ENCODE results near the gene HSDL1. TPM values are rescaled to one million over a fixed set of nuclear protein-coding genes. Genes with fewer than 3 reads are reported as not detected.
"Not testable (repeated sequence)": the region's sequence is repeated elsewhere in the genome, so short reads cannot be mapped to it uniquely, and the experiment has no call there.

HSDL1 gene
- total and polyA plus RNA-seq, 8 donors, result 26.0 to 45.9 (median 41.3) TPM

- no peaks in the 10 kb centered on the region for H3K27me3 ChIP-seq
- ATAC-seq (peak; percentile 98), DNase-seq (peak; percentile 98 to 100 (median 98))
- peak within 1 kb of the TSS; percentile 90 to 92 for H3K27ac ChIP-seq
- H3K9me3 ChIP-seq, result no peaks in the 10 kb centered on the region
- H3K36me3 ChIP-seq, result no peaks in the 10 kb centered on the region
- TF ChIP-seq, protein P1, sequence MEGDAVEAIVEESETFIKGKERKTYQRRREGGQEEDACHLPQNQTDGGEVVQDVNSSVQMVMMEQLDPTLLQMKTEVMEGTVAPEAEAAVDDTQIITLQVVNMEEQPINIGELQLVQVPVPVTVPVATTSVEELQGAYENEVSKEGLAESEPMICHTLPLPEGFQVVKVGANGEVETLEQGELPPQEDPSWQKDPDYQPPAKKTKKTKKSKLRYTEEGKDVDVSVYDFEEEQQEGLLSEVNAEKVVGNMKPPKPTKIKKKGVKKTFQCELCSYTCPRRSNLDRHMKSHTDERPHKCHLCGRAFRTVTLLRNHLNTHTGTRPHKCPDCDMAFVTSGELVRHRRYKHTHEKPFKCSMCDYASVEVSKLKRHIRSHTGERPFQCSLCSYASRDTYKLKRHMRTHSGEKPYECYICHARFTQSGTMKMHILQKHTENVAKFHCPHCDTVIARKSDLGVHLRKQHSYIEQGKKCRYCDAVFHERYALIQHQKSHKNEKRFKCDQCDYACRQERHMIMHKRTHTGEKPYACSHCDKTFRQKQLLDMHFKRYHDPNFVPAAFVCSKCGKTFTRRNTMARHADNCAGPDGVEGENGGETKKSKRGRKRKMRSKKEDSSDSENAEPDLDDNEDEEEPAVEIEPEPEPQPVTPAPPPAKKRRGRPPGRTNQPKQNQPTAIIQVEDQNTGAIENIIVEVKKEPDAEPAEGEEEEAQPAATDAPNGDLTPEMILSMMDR (IDR thresholded peaks at IDR 0.05), result no peak
- H3K4me3 ChIP-seq, result peak within 1 kb of the TSS; percentile 91 to 99
- peaks cover 8 to 42% of the 10 kb centered on the region in 2 donors for H3K4me1 ChIP-seq
- intact Hi-C loops (cut with DNase I), result no loop called here
These were observed 28.1 kb downstream of the HSDL1 start, which contains the start of gene MBTPS1 for GRCh38 chr16:84116720-84117493. TSS of gene MBTPS1 (minus strand) at chr16:84116942. CDS start at chr16:84101783, 15,159 bp downstream.

DNA sequence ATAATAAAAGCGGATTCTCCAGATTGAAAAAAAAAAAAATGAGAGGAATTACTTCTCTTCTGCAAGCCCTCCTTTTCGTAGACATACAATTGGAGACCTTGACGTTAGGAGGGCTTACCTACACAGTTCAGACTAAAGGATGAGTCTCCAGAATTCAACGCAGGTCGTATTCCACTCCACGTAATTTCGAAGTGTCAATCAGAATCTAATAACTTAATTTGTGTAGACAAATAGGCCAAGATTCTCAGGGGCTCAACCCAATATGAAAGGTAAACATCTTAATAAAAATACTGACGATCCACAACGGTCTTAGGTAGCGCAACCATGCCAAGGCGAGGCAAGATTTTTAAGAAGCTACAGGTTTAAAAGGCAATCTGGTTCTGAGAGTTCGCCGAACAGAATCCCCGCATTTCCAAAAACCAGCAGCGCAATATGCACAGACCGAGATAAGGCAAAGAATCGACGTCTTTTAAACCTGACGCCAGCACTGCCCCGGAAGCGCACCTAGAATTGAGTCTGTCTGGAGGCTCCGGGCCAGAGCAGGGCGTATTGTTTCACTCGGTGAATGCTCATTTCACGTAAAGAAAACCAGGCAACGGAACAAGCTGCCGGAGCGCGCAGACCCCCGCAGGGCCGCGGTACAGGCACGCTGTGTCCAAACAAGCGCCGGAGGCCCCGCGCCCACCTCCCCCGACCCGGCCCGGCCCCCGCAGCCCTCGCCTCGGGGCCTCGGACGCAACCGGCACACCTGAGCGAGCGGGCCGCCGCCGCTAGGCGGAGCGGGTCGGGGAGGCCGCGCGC, 28.9 kb downstream of the HSDL1 start:
- peak overlapping the region; percentile 90 to 92 for H3K27ac ChIP-seq
- TF ChIP-seq, protein P1 (IDR thresholded peaks at IDR 0.05), result peak; percentile 24 to 37
- peak overlapping the region; percentile 91 to 99 for H3K4me3 ChIP-seq
- H3K4me1 ChIP-seq, result peaks cover 8 to 47% of the 10 kb centered on the region in 2 donors
- H3K9me3 ChIP-seq, result no peaks in the 10 kb centered on the region
- no peaks in the 10 kb centered on the region for H3K27me3 ChIP-seq
- intact Hi-C loops (cut with DNase I), result no loop called here
- no peaks in the 10 kb centered on the region for H3K36me3 ChIP-seq
- peak in 1 of 4 donors; percentile 46 for DNase-seq
- peak; percentile 27 for ATAC-seq

DNA sequence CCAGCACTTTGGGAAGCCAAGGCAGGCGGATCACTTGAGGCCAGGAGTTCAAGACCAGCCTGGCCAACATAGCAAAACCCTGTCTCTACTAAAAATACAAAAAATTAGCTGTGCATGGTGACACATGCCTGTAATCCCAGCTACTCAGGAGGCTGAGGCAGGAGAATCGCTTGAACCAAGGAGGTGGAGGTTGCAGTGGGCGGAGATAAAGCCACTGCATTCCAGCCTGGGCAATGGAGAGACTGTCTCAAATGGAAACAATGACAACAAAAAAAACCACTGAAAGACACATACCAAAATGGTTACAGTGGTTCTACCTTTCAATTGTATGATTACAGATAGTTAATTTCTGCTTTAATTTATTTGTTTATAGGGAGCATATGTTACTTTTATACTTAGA, 33.0 kb downstream of the HSDL1 start:
- intact Hi-C loops (cut with DNase I); H3K4me3 ChIP-seq; ATAC-seq; H3K27me3 ChIP-seq; H3K9me3 ChIP-seq; DNase-seq; H3K27ac ChIP-seq: not testable (repeated sequence)
- peaks cover 5 to 49% of the 10 kb centered on the region in 2 donors for H3K4me1 ChIP-seq
- peaks cover 0 to 19% of the 10 kb centered on the region in 2 donors for H3K36me3 ChIP-seq

DNA sequence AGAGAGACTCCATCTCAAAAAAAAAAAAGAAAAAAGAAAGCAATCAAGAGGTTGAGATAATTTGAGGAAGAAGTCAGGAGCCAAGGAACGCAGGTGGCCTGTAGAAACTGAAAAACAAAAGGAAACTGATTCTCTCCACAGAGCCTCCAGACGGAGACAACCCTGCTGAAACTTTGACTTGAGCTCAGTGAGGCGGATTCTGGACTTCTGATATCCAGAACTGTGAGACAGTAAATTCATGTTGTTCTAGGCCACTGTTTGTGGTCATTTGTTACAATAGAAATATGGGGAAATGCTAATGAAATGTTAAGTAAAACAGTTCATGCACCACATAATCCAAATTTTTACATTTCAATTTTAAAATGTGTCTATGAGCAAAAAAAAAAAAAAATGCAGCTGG, 33.5 kb downstream of the HSDL1 start:
- H3K27ac ChIP-seq, result no peak overlapping the region
- ATAC-seq (no peak), DNase-seq (no peak)
- H3K9me3 ChIP-seq, result no peaks in the 10 kb centered on the region
- TF ChIP-seq, protein P1 (IDR thresholded peaks at IDR 0.05), result no peak
- H3K27me3 ChIP-seq, result no peaks in the 10 kb centered on the region
- peaks cover 5 to 49% of the 10 kb centered on the region in 2 donors for H3K4me1 ChIP-seq
- intact Hi-C loops (cut with DNase I), result no loop called here
- no peak overlapping the region for H3K4me3 ChIP-seq
- peaks cover 0 to 19% of the 10 kb centered on the region in 2 donors for H3K36me3 ChIP-seq

DNA sequence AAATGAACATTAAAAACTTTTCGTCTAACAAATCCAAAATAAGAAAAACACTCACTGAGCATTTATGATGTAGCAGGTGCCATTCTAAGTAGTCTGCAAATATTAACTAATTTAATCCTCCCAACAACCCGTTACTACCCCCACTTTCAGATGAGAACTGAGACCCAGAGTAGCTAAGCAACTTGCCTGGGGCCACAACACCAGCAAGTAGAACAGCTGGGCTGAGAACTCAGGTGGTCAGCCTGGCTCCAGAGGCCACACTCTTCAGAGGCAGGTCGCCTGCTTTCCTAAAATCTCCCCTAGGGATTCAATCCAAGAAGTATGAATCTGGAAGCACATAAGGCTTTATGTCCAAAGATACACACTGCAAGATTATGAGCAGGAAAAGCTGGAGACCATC, 34.5 kb downstream of the HSDL1 start:
- no peak for DNase-seq
- Histone ChIP-seq H3K27ac (no peak overlapping the region), H3K27me3 (no peaks in the 10 kb centered on the region), H3K4me3 (no peak overlapping the region), H3K4me1 (peaks cover 3 to 41% of the 10 kb centered on the region in 2 donors), H3K36me3 (peaks cover 0 to 20% of the 10 kb centered on the region in 2 donors), H3K9me3 (no peaks in the 10 kb centered on the region)
- intact Hi-C loops (cut with DNase I), result no loop called here
- TF ChIP-seq, protein P1 (IDR thresholded peaks at IDR 0.05), result no peak
- ATAC-seq, result no peak

Measured in left lung (tissue), 10 donors.